ENCODE results near the gene RPAP2. TPM values are rescaled to one million over a fixed set of nuclear protein-coding genes. Genes with fewer than 3 reads are reported as not detected.

RPAP2 gene
- total and polyA plus RNA-seq, 2 donors (not counting 3 experiments of a cell fraction or from before 2014, with no cell fraction given): 4.3 to 24.9 TPM

GRCh38 chr1:92259350-92259749 lies 39.5 kb upstream of the RPAP2 start:
- POLR2A ChIA-PET: interaction anchor here (0.6 kb wide), 1 partner anchor 623 kb away, joined by 3 read pairs; no protein-coding TSS in a partner anchor
- H3K9me3 ChIP-seq (replicated peaks; ENCODE audit: control insufficient read depth, insufficient read depth, low read length): no peaks in the 10 kb centered on the region
- no peak overlapping the region for H3K27ac ChIP-seq (ENCODE audit: insufficient read depth, low read depth, low read length)
- no peaks in the 10 kb centered on the region for H3K4me1 ChIP-seq (ENCODE audit: control insufficient read depth, extremely low read depth, insufficient read depth, low read length)
- no peak for DNase-seq (ENCODE audit: low read depth, low spot score)
- H4K20me1 ChIP-seq (replicated peaks; ENCODE audit: control insufficient read depth, extremely low read depth, insufficient read depth, low read length): no peaks in the 10 kb centered on the region
- no peak overlapping the region for H3K9ac ChIP-seq (replicated peaks; ENCODE audit: extremely low read depth, insufficient read depth, low read length)
- H3K4me3 ChIP-seq (replicated peaks in 1 of 3; ENCODE audit: insufficient read depth in 1 of 3, low read depth in 1 of 3, low read length in 3 of 3): no peak overlapping the region
- BruUV-seq (replicated peaks): no TSS peak
- intact Hi-C loops (cut with micrococcal nuclease) (no loop called here), dilution Hi-C loops (cut with MboI; ENCODE audit: extremely low pct_ligation_motif_present, low sequenced_read_pairs) (no loop called here)
- no peaks in the 10 kb centered on the region for H3K27me3 ChIP-seq (ENCODE audit: control insufficient read depth in 2 of 2, insufficient read depth in 2 of 2, low read length in 2 of 2)
- CTCF ChIA-PET: no interaction called here
- no peak overlapping the region for H2AFZ ChIP-seq (ENCODE audit: low read depth, low read length)
- FAIRE-seq: no peak
- H3K4me2 ChIP-seq (ENCODE audit: insufficient read depth, low read length): no peak overlapping the region
- TF ChIP-seq GATA2 (IDR thresholded peaks at IDR 0.05; ENCODE audit: insufficient read depth, insufficient read length, low read depth, low read length): no peak
- peak; percentile 12 for TF ChIP-seq FOS (IDR thresholded peaks at IDR 0.05; ENCODE audit: borderline replicate concordance, insufficient read depth, low read length)
- no peaks in the 10 kb centered on the region for H3K36me3 ChIP-seq (ENCODE audit: control insufficient read depth in 2 of 2, extremely low read depth in 1 of 2, insufficient read depth in 2 of 2, low read length in 2 of 2)
- no peaks in the 10 kb centered on the region for H3K9me1 ChIP-seq (replicated peaks; ENCODE audit: control insufficient read depth, extremely low read depth, insufficient read depth, low read length)
- H3K79me2 ChIP-seq (ENCODE audit: control insufficient read depth, insufficient read depth, low read length): no peaks in the 10 kb centered on the region

- H3K9ac ChIP-seq (replicated peaks; ENCODE audit: extremely low read depth, insufficient read depth, low read length): no peak overlapping the region
- dilution Hi-C loops (cut with MboI; ENCODE audit: extremely low pct_ligation_motif_present, low sequenced_read_pairs): no loop called here
- H3K27me3 ChIP-seq (ENCODE audit: control insufficient read depth in 2 of 2, insufficient read depth in 2 of 2, low read length in 2 of 2): no peaks in the 10 kb centered on the region
- H3K4me3 ChIP-seq (replicated peaks in 1 of 3; ENCODE audit: insufficient read depth in 1 of 3, low read depth in 1 of 3, low read length in 3 of 3): no peak overlapping the region
- no peaks in the 10 kb centered on the region for H4K20me1 ChIP-seq (replicated peaks; ENCODE audit: control insufficient read depth, extremely low read depth, insufficient read depth, low read length)
- no peak for DNase-seq (ENCODE audit: low read depth, low spot score)
- TF ChIP-seq CTCF (IDR thresholded peaks at IDR 0.05; ENCODE audit: extremely low read depth in 1 of 2, insufficient read depth in 1 of 2, low read depth in 1 of 2, low read length in 2 of 2) (no peak), POLR2A (IDR thresholded peaks at IDR 0.05; ENCODE audit: low read depth, low read length) (no peak), POLR2AphosphoS5 (IDR thresholded peaks at IDR 0.05; ENCODE audit: insufficient read depth, low read depth, low read length) (no peak), GATA2 (IDR thresholded peaks at IDR 0.05; ENCODE audit: insufficient read depth, insufficient read length, low read depth, low read length) (no peak), EZH2 (IDR thresholded peaks at IDR 0.05; ENCODE audit: borderline replicate concordance, low read depth, low read length, severe bottlenecking) (no peak), MAX (IDR thresholded peaks at IDR 0.05; ENCODE audit: insufficient read depth, insufficient read length) (no peak), JUN (IDR thresholded peaks at IDR 0.05; ENCODE audit: borderline replicate concordance, insufficient read depth, insufficient read length, low read depth) (no peak), FOS (IDR thresholded peaks at IDR 0.05; ENCODE audit: borderline replicate concordance, insufficient read depth, low read length) (no peak), MYC (IDR thresholded peaks at IDR 0.05; ENCODE audit: low read depth, low read length) (no peak)
- ChIA-PET CTCF (interaction anchor here (1.2 kb wide), 1 partner anchor 29 kb away, joined by 7 read pairs; no protein-coding TSS in a partner anchor), POLR2A (interaction anchor here (0.5 kb wide), 1 partner anchor 705 kb away, joined by 4 read pairs; no protein-coding TSS in a partner anchor)
- no peak overlapping the region for H3K4me2 ChIP-seq (ENCODE audit: insufficient read depth, low read length)
- no peaks in the 10 kb centered on the region for H3K36me3 ChIP-seq (ENCODE audit: control insufficient read depth in 2 of 2, extremely low read depth in 1 of 2, insufficient read depth in 2 of 2, low read length in 2 of 2)
- no peak overlapping the region for H2AFZ ChIP-seq (ENCODE audit: low read depth, low read length)
- H3K79me2 ChIP-seq (ENCODE audit: control insufficient read depth, insufficient read depth, low read length): no peaks in the 10 kb centered on the region
- H3K9me1 ChIP-seq (replicated peaks; ENCODE audit: control insufficient read depth, extremely low read depth, insufficient read depth, low read length): no peaks in the 10 kb centered on the region
- no peaks in the 10 kb centered on the region for H3K9me3 ChIP-seq (replicated peaks; ENCODE audit: control insufficient read depth, insufficient read depth, low read length)
- FAIRE-seq: no peak
- BruUV-seq (replicated peaks): no TSS peak
- no peak overlapping the region for H3K27ac ChIP-seq (ENCODE audit: insufficient read depth, low read depth, low read length)
- H3K4me1 ChIP-seq (ENCODE audit: control insufficient read depth, extremely low read depth, insufficient read depth, low read length): no peaks in the 10 kb centered on the region
- intact Hi-C loops (cut with micrococcal nuclease): no loop called here
These were observed 36.3 kb upstream of the RPAP2 start for GRCh38 chr1:92262516-92262915.

All from endothelial cell of umbilical vein (primary cell).